ENCODE data around the gene ETV1.

DNA sequence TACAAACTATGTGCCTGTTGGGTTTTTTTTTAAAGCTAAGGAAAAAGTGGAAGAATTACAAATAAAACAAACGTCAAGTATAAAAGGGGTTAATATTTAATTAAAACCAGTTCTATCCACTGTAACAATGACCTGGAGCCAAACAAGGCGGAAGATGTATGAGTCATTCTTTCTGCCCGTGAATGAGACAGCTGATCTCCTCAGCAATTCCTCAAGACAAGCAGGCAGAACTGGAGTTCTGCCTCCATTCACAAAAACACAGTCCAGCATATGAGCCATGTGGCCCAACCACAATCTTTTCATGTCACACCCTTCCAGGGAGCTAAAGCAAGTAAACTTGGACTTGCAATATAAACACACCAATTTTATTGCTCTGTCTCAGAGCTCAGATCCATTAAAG is 8.4 kb downstream of the ETV1 start:
- TF ChIP-seq POLR2AphosphoS5 (IDR thresholded peaks at IDR 0.05): peak; percentile 89
- TF ChIP-seq, protein P1, sequence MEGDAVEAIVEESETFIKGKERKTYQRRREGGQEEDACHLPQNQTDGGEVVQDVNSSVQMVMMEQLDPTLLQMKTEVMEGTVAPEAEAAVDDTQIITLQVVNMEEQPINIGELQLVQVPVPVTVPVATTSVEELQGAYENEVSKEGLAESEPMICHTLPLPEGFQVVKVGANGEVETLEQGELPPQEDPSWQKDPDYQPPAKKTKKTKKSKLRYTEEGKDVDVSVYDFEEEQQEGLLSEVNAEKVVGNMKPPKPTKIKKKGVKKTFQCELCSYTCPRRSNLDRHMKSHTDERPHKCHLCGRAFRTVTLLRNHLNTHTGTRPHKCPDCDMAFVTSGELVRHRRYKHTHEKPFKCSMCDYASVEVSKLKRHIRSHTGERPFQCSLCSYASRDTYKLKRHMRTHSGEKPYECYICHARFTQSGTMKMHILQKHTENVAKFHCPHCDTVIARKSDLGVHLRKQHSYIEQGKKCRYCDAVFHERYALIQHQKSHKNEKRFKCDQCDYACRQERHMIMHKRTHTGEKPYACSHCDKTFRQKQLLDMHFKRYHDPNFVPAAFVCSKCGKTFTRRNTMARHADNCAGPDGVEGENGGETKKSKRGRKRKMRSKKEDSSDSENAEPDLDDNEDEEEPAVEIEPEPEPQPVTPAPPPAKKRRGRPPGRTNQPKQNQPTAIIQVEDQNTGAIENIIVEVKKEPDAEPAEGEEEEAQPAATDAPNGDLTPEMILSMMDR (IDR thresholded peaks at IDR 0.05): no peak
- no peak for TF ChIP-seq POLR2A (IDR thresholded peaks at IDR 0.05)
